H1 (cell line): Measurements from ENCODE around the gene AP2A2. TPM values are rescaled to one million over a fixed set of nuclear protein-coding genes. Genes with fewer than 3 reads are reported as not detected.

Source experiments
- CTCF ChIA-PET: fragments of 300-600 bp; sonication (Branson Sonifier 250); formaldehyde crosslinking; loops from one replicate; lab custom pipeline; 2021; ENCODE audit not compliant: partially characterized antibody; lab: Charles Lee
- POLR2A ChIA-PET: fragments of 300-600 bp; sonication (Branson Sonifier 250); formaldehyde crosslinking; loops from one replicate; lab custom pipeline; 2021; ENCODE audit warnings: inconsistent platforms; ENCODE audit not compliant: partially characterized antibody; lab: Charles Lee
- DNase-seq, 2 experiments: peaks; one replicate each; pipeline versions ENCODE4 v3.0.0 to v3.0.0-alpha.2; 2010 to 2022; ENCODE audit warnings: low spot score in 2 of 2, low read depth in 1 of 2, mixed read lengths in 1 of 2
- FAIRE-seq: peaks from 2 replicates; lab custom pipeline; 2011; peaks lifted over from hg19 to GRCh38; lab: Jason Lieb, UNC
- H2AFZ ChIP-seq: 2 replicates; pipeline ENCODE4 v1.8.1; 2012; ENCODE audit warnings: low read length, inconsistent platforms
- H2AK5ac ChIP-seq: 2 replicates; pipeline ENCODE4 v1.6.1; 2013; ENCODE audit warnings: low read depth, low read length
- H2BK120ac ChIP-seq: replicated peaks from 2 replicates; pipeline ENCODE3; 2013; ENCODE audit warnings: low read depth, low read length, inconsistent platforms
- H2BK12ac ChIP-seq: 2 replicates; pipeline ENCODE4 v1.6.1; 2013; ENCODE audit warnings: low read depth, low read length
- H2BK15ac ChIP-seq: 2 replicates; pipeline ENCODE4 v1.6.1; 2013; ENCODE audit warnings: low read length
- H2BK20ac ChIP-seq: 2 replicates; pipeline ENCODE4 v1.6.1; 2013; ENCODE audit warnings: low read length
- H2BK5ac ChIP-seq: 2 replicates; pipeline ENCODE4 v1.6.1; 2013; ENCODE audit warnings: low read depth, low read length
- H3K14ac ChIP-seq: 2 replicates; pipeline ENCODE4 v1.6.1; 2013; ENCODE audit warnings: inconsistent platforms; ENCODE audit not compliant: insufficient read length
- H3K18ac ChIP-seq: 2 replicates; pipeline ENCODE4 v1.6.1; 2013; ENCODE audit warnings: low read length; ENCODE audit errors: extremely low read depth
- H3K23ac ChIP-seq: 2 replicates; pipeline ENCODE4 v1.6.1; 2013; ENCODE audit warnings: inconsistent platforms; ENCODE audit not compliant: insufficient read length
- H3K23me2 ChIP-seq: 2 replicates; pipeline ENCODE4 v1.6.1; 2013; ENCODE audit warnings: low read depth, low read length
- H3K27ac ChIP-seq: 2 replicates; pipeline ENCODE4 v1.6.1; 2011; ENCODE audit warnings: low read depth, low read length, inconsistent platforms
- H3K27me3 ChIP-seq, 4 experiments: replicated peaks in 1 of 4; 1 replicate in 1 of 4; 2 replicates in 3 of 4; pipeline versions ENCODE4 v1.6.1 to v1.8.1; 2011 to 2013; ENCODE audit warnings: low read length in 3 of 4, mild to moderate bottlenecking in 3 of 4, inconsistent platforms in 2 of 4, mixed read lengths in 2 of 4, moderate library complexity in 1 of 4; ENCODE audit not compliant: control insufficient read depth in 3 of 4, insufficient read depth in 3 of 4; ENCODE audit errors: extremely low read depth in 1 of 4
- H3K36me3 ChIP-seq, 4 experiments: 2 replicates each; pipeline versions ENCODE4 v1.6.1 to v1.8.1; 2011 to 2013; ENCODE audit warnings: mild to moderate bottlenecking in 4 of 4, low read length in 3 of 4, moderate library complexity in 2 of 4, control low read depth in 1 of 4, inconsistent platforms in 1 of 4; ENCODE audit not compliant: insufficient read depth in 4 of 4, control insufficient read depth in 2 of 4
- H3K4ac ChIP-seq: replicated peaks from 2 replicates; pipeline ENCODE3; 2013; ENCODE audit warnings: low read length, low read depth, mixed read lengths, inconsistent platforms; ENCODE audit not compliant: insufficient read length
- H3K4me1 ChIP-seq, 4 experiments: replicated peaks in 1 of 4; 1 replicate in 1 of 4; 2 replicates in 3 of 4; pipeline versions ENCODE4 v1.6.1 to v1.8.1; 2011 to 2013; ENCODE audit warnings: low read length in 3 of 4, inconsistent platforms in 2 of 4, mixed read lengths in 1 of 4; ENCODE audit not compliant: insufficient read depth in 4 of 4, control insufficient read depth in 3 of 4
- H3K4me2 ChIP-seq, 2 experiments: 2 replicates each; pipeline versions ENCODE4 v1.6.1 to v1.8.1; 2011 to 2013; ENCODE audit warnings: low read depth in 2 of 2, low read length in 2 of 2, control low read depth in 1 of 2, inconsistent platforms in 1 of 2, mild to moderate bottlenecking in 1 of 2; ENCODE audit not compliant: insufficient read depth in 1 of 2
- H3K4me3 ChIP-seq, 4 experiments: fragments of 200-600, 300-600 bp in 1 of 4; sonication (generic), shearing (Covaris generic), sonication (Bioruptor Twin) in 1 of 4; 2 replicates each; pipeline versions ENCODE4 v1.5.1 to v1.8.1; 2011 to 2016; ENCODE audit warnings: low read length in 4 of 4, low read depth in 3 of 4, control low read depth in 2 of 4, inconsistent platforms in 2 of 4, mild to moderate bottlenecking in 2 of 4, mixed read lengths in 1 of 4, moderate library complexity in 1 of 4; ENCODE audit not compliant: insufficient read depth in 2 of 4; ENCODE audit errors: extremely low read depth in 1 of 4
- H3K56ac ChIP-seq: replicated peaks from 2 replicates; pipeline ENCODE3; 2013; ENCODE audit warnings: low read depth, mild to moderate bottlenecking, mixed read lengths, low read length, inconsistent platforms; ENCODE audit not compliant: insufficient read length
- H3K79me1 ChIP-seq: 2 replicates; pipeline ENCODE4 v1.6.1; 2013; ENCODE audit warnings: low read depth, low read length, control low read depth
- H3K79me2 ChIP-seq, 2 experiments: 2 replicates each; pipeline versions ENCODE4 v1.6.1 to v1.8.1; 2012 to 2013; ENCODE audit warnings: low read length in 2 of 2, mild to moderate bottlenecking in 2 of 2, inconsistent platforms in 1 of 2; ENCODE audit not compliant: insufficient read depth in 2 of 2, control insufficient read depth in 1 of 2
- H3K9ac ChIP-seq, 4 experiments: replicated peaks in 1 of 4; 1 replicate in 1 of 4; 2 replicates in 3 of 4; pipeline versions ENCODE4 v1.6.1 to v1.8.1; 2011 to 2013; ENCODE audit warnings: low read depth in 3 of 4, low read length in 3 of 4, control low read depth in 2 of 4, mild to moderate bottlenecking in 2 of 4, moderate library complexity in 2 of 4, inconsistent platforms in 1 of 4; ENCODE audit errors: extremely low read depth in 1 of 4
- H3K9me3 ChIP-seq, 2 experiments: 2 replicates each; pipeline versions ENCODE4 v1.6.1 to v1.8.1; 2012 to 2013; ENCODE audit warnings: mild to moderate bottlenecking in 2 of 2, moderate library complexity in 2 of 2, control low read depth in 1 of 2, inconsistent platforms in 1 of 2, low read depth in 1 of 2, low read length in 1 of 2, mixed read lengths in 1 of 2; ENCODE audit not compliant: insufficient read depth in 2 of 2
- H4K20me1 ChIP-seq, 2 experiments: replicated peaks in 1 of 2; 2 replicates each; pipeline versions ENCODE3 to v1.8.1; 2011 to 2013; ENCODE audit warnings: inconsistent platforms in 2 of 2, low read length in 2 of 2, mild to moderate bottlenecking in 1 of 2; ENCODE audit not compliant: insufficient read depth in 2 of 2, control insufficient read depth in 1 of 2
- H4K5ac ChIP-seq: 2 replicates; pipeline ENCODE4 v1.6.1; 2013; ENCODE audit warnings: low read length, low read depth, mixed read lengths, inconsistent platforms; ENCODE audit not compliant: insufficient read length
- H4K8ac ChIP-seq: 2 replicates; pipeline ENCODE4 v1.8.0; 2013; ENCODE audit warnings: mild to moderate bottlenecking, moderate library complexity, low read length, inconsistent platforms; ENCODE audit not compliant: insufficient read depth; ENCODE audit errors: extremely low read depth
- H4K91ac ChIP-seq: replicated peaks from 2 replicates; pipeline ENCODE3; 2013; ENCODE audit warnings: low read length, mixed read lengths, inconsistent platforms; ENCODE audit not compliant: insufficient read length
- BCL11A ChIP-seq, 2 experiments: IDR thresholded peaks; one replicate each; pipeline ENCODE4 v1.6.1; 2011; ENCODE audit warnings: low read depth in 2 of 2, low read length in 2 of 2, mild to moderate bottlenecking in 2 of 2
- EP300 ChIP-seq, 2 experiments: IDR thresholded peaks; 1 replicate in 1 of 2; 2 replicates in 1 of 2; pipeline ENCODE4 v1.6.1; 2011 to 2012; ENCODE audit warnings: low read depth in 2 of 2, low read length in 2 of 2, mild to moderate bottlenecking in 2 of 2, borderline replicate concordance in 1 of 2, inconsistent platforms in 1 of 2, moderate library complexity in 1 of 2
- KDM5A ChIP-seq: fragments of 200-600 bp; IDR thresholded peaks from 2 replicates; pipeline ENCODE4 v1.7.1; 2012; ENCODE audit warnings: mild to moderate bottlenecking, low read length, inconsistent platforms, mixed read lengths
- POLR2A ChIP-seq, 2 experiments: IDR thresholded peaks; 1 replicate in 1 of 2; 2 replicates in 1 of 2; pipeline ENCODE4 v1.6.1; 2011; ENCODE audit warnings: low read depth in 2 of 2, low read length in 2 of 2, mild to moderate bottlenecking in 2 of 2; ENCODE audit errors: control extremely low read depth in 1 of 2
- WGBS, 2 experiments: shearing (Covaris generic) in 1 of 2; methylation state at CpG; one replicate each; pipeline versions ENCODE4 v1.1.6 to v1.1.7; 2013 to 2015; ENCODE audit warnings: low lambda C conversion rate in 2 of 2, mixed read lengths in 2 of 2, inconsistent platforms in 1 of 2, low coverage in 1 of 2, missing lambda C conversion rate in 1 of 2; ENCODE audit not compliant: insufficient replicate concordance in 2 of 2, insufficient coverage in 1 of 2, insufficient read length in 1 of 2; ENCODE audit errors: extremely low coverage in 1 of 2, missing lambda C conversion rate in 1 of 2; 5-methylcytosine and 5-hydroxymethylcytosine counted together
- polyA plus RNA-seq, 7 experiments: library from polyadenylated mRNA; depleted of rRNA in 3 of 7; stranded (reverse) in 5 of 7; unstranded in 2 of 7; fragments of >200 nt in 5 of 7; fragments of 200-250 nt in 2 of 7; gene quantifications; 1 replicate in 5 of 7; 2 replicates in 1 of 7; 4 replicates in 1 of 7; pipeline versions ENCODE4 v1.2.1 to v1.2.3, GENCODE V29; 2011 to 2013; ENCODE audit warnings: missing spikeins in 2 of 7, mixed read lengths in 2 of 7
- total RNA-seq: library from RNA; stranded (reverse); fragmentation: NEBNext Ultra II Directional; extraction: Animal tissue kit (Norgen Biotek cat#: 25700); gene quantifications from 2 replicates; pipeline ENCODE4 v1.2.1, GENCODE V29; 2021

Gene AP2A2
- total and polyA plus RNA-seq, 2 of the 8 experiments (the other 6 are each of a cell fraction or from before 2014, with no cell fraction given): 50.0 to 65.0 TPM

GRCh38 chr11:1026641-1027482 lies 101.2 kb downstream of the AP2A2 start:
- Histone ChIP-seq H3K79me1 (no peaks in the 10 kb centered on the region), H4K91ac (peak overlapping the region; percentile 81), H3K18ac (no peak overlapping the region), H4K8ac (no peak overlapping the region; the same call in 1 of the 2 replicates), H3K4me1 (no peaks in the 10 kb centered on the region), H3K27ac (no peak overlapping the region), H2BK5ac (no peak overlapping the region; the same call in 1 of the 2 replicates), H3K4ac (no peak overlapping the region), H3K4me2 (no peak overlapping the region), H4K20me1 (peaks cover 0 to 6% of the 10 kb centered on the region in 2 experiments), H4K5ac (no peak overlapping the region), H3K23ac (no peak overlapping the region), H2BK20ac (no peak overlapping the region), H2BK15ac (no peak overlapping the region; the same call in 1 of the 2 replicates), H3K36me3 (no peaks in the 10 kb centered on the region; a peak in 1 of 8 replicates), H2AK5ac (no peak overlapping the region), H2BK12ac (no peak overlapping the region), H3K9ac (no peak overlapping the region), H3K27me3 (no peaks in the 10 kb centered on the region), H3K14ac (no peak overlapping the region), H3K56ac (no peak overlapping the region), H3K23me2 (peaks cover 5% of the 10 kb centered on the region), H2AFZ (no peak overlapping the region), H3K79me2 (no peaks in the 10 kb centered on the region), H3K4me3 (no peak overlapping the region), H2BK120ac (no peak overlapping the region), H3K9me3 (no peaks in the 10 kb centered on the region)
- POLR2A ChIA-PET: interaction anchor here (0.8 to 1.5 kb wide), 4 partner anchors 11 to 167 kb away, joined by 3 to 4 read pairs (median 4); no protein-coding TSS in a partner anchor
- 89% methylated on average over 42 of the region's 46 CpGs; no CpG with 5 or more reads in 1 of the 2 experiments for whole genome bisulfite sequencing, 2 experiments
- CTCF ChIA-PET: interaction anchor here (0.5 to 1.3 kb wide), 4 partner anchors 20 to 806 kb away, joined by 3 read pairs; no protein-coding TSS in a partner anchor
- FAIRE-seq (no peak), DNase-seq (no peak)
- TF ChIP-seq POLR2A (IDR thresholded peaks at IDR 0.05; ENCODE audit: control extremely low read depth in 1 of 2, low read depth in 2 of 2, low read length in 2 of 2) (no peak), BCL11A (IDR thresholded peaks at IDR 0.05; ENCODE audit: low read depth in 2 of 2, low read length in 2 of 2) (no peak), KDM5A (no peak), EP300 (IDR thresholded peaks at IDR 0.05; ENCODE audit: borderline replicate concordance in 1 of 2, low read depth in 2 of 2, low read length in 2 of 2) (no peak)
